Measurements from ENCODE around the gene ARHGEF6. TPM values are rescaled to one million over a fixed set of nuclear protein-coding genes. Genes with fewer than 3 reads are reported as not detected.

The ARHGEF6 gene
- total RNA-seq, 1 donor from 2014 or later: 11.6 TPM

GRCh38 chrX:136750364-136750763, 30.4 kb downstream of the ARHGEF6 start:
- no peak for DNase-seq (ENCODE audit: extremely low read depth, low read depth, low spot score)

- DNase-seq (ENCODE audit: extremely low read depth, low read depth, low spot score): no peak
Observed at GRCh38 chrX:136747003-136747986, 33.4 kb downstream of the ARHGEF6 start.

DNA sequence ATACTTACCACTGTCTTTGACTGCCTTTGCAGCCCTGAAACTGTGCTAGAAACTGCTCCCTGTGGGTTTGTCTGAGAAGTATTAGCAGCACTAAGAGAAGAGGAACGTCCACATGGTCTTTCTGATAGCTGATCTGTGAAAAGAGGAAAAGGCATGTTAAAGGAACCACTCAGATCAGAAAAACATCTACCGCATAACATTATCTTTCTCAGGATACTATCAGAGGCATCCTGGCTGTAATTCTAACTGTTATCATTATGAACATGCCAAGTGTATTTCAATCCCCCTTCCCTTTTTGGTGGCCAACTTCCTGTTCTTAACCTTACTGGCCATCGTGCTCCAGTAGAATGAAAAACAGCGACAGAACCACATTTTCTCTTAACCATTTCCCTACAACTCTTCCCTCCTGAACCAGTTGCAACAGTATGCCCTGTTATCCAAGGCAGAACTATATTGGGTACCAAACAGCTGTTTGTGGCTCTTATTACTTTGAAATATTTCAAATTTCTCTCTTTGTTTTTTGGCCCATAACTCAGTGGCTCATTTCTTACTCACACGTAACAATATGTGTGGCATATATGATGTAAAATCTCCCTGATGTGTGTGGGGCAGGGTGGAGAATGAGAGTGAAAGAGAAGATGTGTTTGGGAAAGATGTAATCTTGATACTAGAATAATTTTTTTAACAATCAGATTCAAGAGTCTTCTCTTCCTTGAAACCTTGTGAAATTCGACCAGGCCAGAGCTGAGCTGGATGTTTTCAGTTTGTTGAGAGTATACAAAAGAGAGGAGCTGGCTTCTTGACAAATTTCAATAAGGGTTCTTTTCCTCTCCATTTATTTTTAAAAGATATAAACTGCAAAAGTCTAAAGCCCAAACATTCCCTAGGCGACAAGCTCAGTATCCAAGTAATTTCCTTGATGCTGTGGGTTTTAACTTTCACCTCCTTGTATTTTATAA, 35.2 kb downstream of the ARHGEF6 start:
- DNase-seq (ENCODE audit: extremely low read depth, low read depth, low spot score): no peak

DNA sequence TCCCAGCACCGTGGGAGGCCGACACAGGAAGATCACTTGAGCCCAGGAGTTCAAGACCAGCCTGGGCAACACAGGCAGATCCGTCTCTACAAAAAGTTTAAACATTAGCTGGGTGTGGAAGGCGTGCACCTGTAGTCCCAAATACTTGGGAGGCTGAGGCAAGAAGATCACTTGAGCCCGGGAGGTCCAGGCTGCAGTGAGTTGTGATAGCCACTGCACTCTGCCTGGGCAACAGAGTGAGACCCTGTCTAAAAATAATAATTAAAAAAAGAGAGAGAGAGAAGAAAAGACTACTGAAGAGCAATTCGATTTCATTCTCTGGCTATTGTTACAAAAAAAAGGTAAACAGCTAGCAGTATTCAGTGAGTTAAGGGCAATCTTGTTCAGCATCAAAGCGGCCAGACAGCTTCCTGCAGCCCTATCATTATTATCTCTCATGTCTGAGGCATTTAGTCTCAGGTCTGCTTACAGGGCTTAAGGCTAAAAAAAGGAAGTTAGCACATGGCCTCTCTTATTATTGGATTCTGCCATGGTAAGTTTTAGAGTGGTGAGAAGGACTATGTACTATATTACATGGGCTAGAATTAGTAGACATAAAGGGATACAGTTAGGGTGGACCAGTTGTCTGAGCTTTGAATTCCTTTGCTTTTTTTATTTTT, 37.9 kb downstream of the ARHGEF6 start:
- no peak for DNase-seq (ENCODE audit: extremely low read depth, low read depth, low spot score)

- DNase-seq (ENCODE audit: extremely low read depth, low read depth, low spot score): no peak
Observed at GRCh38 chrX:136738049-136738729, 42.5 kb downstream of the ARHGEF6 start.

DNA sequence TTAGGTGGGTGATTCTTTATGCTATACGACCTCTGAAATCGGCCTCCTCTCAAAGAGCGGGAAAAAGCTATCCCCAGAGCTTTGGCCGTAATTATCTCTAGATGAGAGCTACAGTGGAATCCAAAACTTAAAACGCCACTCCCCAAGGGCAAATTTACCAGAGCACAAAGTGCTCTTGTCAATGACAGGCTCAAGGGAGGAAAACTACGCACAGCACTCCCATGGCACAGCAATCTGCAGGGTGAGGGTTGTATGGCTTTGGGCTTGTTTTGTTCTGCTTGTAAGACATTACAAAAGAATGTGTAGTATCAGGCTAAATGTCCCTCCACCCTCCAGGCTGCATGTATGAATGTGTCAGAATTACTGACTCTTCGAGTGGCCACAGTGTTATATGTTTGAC, 44.0 kb downstream of the ARHGEF6 start:
- DNase-seq (ENCODE audit: extremely low read depth, low read depth, low spot score): no peak

DNA sequence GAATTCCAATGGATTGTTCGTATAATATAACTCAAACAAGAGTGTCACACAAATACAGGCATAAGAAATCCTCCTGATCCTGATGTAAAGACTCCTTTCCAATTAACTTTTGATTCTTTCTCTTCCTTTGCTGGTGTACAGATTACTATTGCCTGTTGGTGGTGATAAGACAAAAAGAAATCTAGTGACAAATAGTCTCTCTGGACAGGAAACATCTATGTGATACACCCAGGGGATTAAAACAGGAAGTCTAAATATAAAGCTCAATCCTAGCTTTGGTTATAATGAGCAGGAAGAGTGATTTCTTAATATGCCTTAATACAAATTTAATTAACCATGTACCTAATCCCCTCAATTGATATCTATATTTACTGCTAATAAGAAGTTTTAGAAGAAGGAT, 45.1 kb downstream of the ARHGEF6 start:
- DNase-seq (ENCODE audit: extremely low read depth, low read depth, low spot score): no peak

GRCh38 chrX:136733613-136734012, 47.1 kb downstream of the ARHGEF6 start:
- DNase-seq (ENCODE audit: extremely low read depth, low read depth, low spot score): no peak

DNA sequence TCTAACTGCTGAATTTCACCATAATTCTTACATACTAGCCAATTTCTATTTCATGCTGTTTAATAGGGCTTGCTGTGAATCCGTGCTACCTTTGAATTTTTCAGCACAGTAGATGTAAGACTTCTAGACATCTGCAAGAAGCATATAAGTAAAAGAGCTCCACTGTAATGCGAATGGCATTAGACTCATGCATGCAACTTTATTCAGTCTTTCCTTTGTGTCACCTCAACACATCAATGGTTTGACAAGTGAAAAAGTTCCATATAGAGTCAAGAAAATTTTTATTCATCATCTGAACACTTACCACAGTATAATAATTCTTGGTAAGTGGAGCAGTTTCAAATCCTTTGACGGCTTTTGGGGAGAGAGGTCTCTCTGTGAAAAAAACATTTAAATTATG, 48.9 kb downstream of the ARHGEF6 start:
- DNase-seq (ENCODE audit: extremely low read depth, low read depth, low spot score): no peak

DNA sequence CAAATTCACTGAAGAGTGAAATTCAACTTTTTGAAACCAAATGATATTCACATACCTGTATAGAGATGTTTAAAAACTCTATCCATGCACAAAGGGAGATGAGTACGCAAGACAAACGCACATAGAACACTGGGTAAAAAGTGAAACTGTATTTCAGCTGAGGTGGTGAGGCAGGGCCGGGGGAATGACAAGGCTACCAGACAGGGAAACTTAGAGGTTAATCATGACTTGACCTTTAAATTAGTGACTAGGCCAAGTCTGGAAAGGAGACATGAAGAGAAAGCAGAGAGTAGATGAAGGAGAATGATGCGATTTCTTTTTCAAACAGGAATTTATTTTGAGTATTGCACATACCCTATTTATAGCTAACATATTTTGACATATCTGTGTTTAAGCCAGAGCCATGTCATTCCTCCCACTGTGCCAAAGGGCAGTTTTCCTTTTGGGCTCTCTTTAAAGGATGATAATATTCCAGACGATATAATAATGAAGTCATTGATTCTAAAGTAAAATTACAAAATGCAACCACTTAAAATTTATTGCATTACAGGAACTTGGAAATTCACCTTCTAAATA, 49.4 kb downstream of the ARHGEF6 start:
- no peak for DNase-seq (ENCODE audit: extremely low read depth, low read depth, low spot score)

- DNase-seq (ENCODE audit: extremely low read depth, low read depth, low spot score): no peak
Observed at GRCh38 chrX:136728393-136728792, 52.3 kb downstream of the ARHGEF6 start.

- no peak for DNase-seq (ENCODE audit: extremely low read depth, low read depth, low spot score)
Observed at GRCh38 chrX:136725441-136726104, 55.2 kb downstream of the ARHGEF6 start.

- no peak for DNase-seq (ENCODE audit: extremely low read depth, low read depth, low spot score)
Observed at GRCh38 chrX:136718091-136718490, 62.6 kb downstream of the ARHGEF6 start.

DNA sequence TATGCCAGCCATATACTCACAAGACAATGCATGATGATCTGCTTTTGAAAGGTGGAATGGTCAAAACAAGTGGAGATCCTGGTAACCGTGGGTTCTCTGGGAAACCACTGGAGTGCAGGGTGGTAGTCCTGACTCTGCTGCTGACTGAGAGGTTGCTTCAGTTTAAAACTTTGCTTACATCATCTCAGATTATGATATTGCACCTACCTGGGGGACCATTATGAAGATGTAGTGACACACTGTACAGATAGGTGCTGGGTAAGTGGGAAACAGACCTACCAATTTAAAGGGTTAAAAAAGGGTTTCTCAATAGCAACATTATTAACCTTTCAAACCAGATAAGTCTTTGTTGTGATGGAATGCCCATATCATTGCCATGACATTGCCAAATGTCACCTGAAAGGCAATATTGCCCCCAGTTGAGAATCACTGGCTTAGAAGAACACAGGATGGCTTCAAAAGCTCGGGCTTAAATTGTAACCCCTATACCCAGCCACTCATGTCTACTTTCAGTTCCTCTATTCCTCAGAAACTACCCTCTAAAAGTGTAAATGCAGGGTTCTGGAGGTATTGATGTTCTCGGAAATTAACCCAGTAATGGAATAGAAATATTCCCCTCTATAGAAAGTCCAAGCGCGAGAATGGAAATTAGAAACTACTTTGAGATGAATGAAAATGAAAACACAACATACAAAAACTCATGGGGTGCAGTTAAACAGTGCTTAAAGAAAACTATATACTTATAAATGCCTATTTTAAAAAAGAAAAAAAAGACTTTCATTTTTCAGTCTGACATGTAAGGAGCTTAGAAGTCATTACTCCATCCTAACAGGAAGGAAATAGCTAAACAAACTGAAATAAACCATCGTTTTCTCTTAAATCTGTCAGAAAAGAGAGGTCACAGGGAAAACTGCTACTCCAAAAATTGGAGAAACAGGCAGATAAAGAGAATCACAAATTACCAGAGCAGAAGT, 65.8 kb downstream of the ARHGEF6 start:
- no peak for DNase-seq (ENCODE audit: extremely low read depth, low read depth, low spot score)

DNA sequence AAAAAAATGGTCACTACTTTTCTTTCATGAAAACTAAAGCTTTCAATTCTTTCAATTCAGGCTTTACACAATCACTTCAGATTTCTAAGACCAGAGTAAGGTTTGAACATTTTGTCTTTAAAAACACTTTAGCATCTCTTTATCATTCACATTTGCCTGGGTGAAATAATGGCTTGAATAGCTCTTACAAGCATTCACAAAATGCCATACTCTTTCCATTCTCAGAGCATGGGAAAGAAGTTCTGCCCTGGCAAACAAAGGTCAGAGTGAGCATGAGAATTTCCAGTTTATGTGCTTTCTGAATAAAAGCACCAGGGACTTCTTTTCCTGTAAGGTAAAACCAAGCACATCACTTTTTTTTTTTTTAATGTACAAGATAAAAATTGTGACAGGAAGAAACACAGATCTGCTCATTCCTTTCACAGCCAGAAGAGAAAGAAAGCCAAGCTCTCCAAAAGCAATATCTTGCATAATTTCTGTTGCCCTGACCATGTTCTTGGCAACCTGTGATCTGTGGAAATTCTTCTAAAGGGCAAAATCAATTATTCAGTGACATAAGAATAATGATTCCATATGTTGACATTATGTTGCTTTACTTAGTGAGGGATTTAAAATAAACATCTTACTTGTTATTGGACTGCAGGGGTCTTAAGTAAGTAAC, 68.0 kb downstream of the ARHGEF6 start:
- no peak for DNase-seq (ENCODE audit: extremely low read depth, low read depth, low spot score)

DNA sequence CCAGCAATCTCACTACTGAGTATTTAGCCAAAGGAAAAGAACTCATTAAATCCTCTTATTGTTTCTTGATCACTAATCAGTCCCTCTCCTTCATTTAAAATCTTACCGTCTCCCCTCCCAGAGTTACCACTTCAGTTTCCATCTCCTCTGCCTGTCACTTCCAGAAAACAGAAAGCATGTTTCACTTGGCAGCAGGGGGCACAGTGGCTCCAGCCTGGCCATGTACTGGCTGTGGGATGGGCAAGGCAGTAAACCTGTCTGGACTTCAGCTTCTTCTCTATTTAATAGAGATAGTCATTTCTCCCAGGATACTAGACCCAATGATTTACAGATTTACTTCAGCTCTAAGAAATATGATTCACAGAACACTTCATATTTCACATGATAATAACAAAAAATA, 69.6 kb downstream of the ARHGEF6 start:
- no peak for DNase-seq (ENCODE audit: extremely low read depth, low read depth, low spot score)

DNA sequence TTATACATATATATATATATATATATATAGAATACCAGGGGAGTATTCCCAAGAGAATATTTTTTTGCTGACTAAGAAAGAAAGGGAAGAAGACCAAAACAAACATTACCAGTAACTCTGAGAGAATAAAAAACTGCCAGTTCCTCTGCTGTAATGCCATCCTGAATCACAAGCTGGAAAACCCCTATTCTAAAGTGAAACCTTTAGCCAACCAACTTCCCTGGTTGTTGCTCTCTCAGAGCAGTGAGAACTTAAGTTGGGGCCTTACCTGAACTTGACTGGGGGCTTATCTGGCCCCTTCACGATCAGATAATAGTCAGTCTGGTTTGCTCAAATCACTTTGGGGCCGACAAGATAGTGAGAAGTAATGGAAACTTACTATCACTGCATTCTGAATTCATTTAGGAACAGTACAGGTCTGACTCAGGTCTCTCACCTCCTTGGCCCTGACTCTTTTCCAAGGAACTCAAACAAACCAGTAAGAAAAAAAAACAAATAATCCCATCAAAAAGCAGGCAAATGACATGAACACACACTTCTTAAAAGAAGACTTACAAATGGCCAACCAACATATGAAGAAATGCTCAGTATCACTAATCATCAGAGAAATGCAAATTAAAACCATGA, 70.3 kb downstream of the ARHGEF6 start:
- no peak for DNase-seq (ENCODE audit: extremely low read depth, low read depth, low spot score)
